A549 (cell line): ENCODE results near the gene TTC8.

Experiments used
- BHLHE40 ChIP-seq: IDR thresholded peaks from 2 replicates; pipeline ENCODE4 v1.6.1; 2012; ENCODE audit warnings: low read depth, low read length, inconsistent platforms
- CTCF ChIP-seq: fragments of >200 bp; sonication (Bioruptor Twin); formaldehyde crosslinking; IDR thresholded peaks from 3 replicates; pipeline ENCODE4 v1.5.1; 2016
- ESRRA ChIP-seq: fragments of 150-350 bp; IDR thresholded peaks from 2 replicates; pipeline ENCODE4 v1.6.1; 2014; ENCODE audit warnings: mild to moderate bottlenecking, low read length, borderline replicate concordance
- JUN ChIP-seq, 2 experiments: fragments of >200 bp; sonication (Bioruptor Twin); formaldehyde crosslinking; IDR thresholded peaks; 2 replicates in 1 of 2; 3 replicates in 1 of 2; pipeline ENCODE4 v1.6.1; 2016 to 2017
- KDM1A ChIP-seq: fragments of 200-600 bp; sonication (generic); IDR thresholded peaks from 2 replicates; pipeline ENCODE4 v1.6.1; 2016; ENCODE audit warnings: low read depth, mild to moderate bottlenecking
- MAFK ChIP-seq: fragments of 450-650 bp; IDR thresholded peaks from 2 replicates; pipeline ENCODE4 v1.6.1; 2014; ENCODE audit not compliant: partially characterized antibody
- MAX ChIP-seq: IDR thresholded peaks from 2 replicates; pipeline ENCODE4 v1.6.1; 2012
- POLR2A ChIP-seq: IDR thresholded peaks from 2 replicates; pipeline ENCODE4 v1.6.1; 2012; ENCODE audit warnings: mild to moderate bottlenecking, low read length
- REST ChIP-seq: fragments of 200-600 bp; sonication (generic); IDR thresholded peaks from 2 replicates; pipeline ENCODE4 v1.6.1; 2016; ENCODE audit warnings: antibody characterized with exemption, mild to moderate bottlenecking, moderate library complexity
- SREBF2 ChIP-seq: fragments of 450-650 bp; IDR thresholded peaks from 2 replicates; pipeline ENCODE4 v1.6.1; 2014; ENCODE audit warnings: mild to moderate bottlenecking, moderate library complexity
- USF2 ChIP-seq: fragments of 450-650 bp; IDR thresholded peaks from 2 replicates; pipeline ENCODE4 v1.6.1; 2014; ENCODE audit warnings: antibody characterized with exemption
- ZFP36 ChIP-seq: fragments of 450-650 bp; IDR thresholded peaks from 2 replicates; pipeline ENCODE4 v1.6.1; 2014; ENCODE audit warnings: borderline replicate concordance; ENCODE audit not compliant: partially characterized antibody

GRCh38 chr14:88871429-88871828 is 47.0 kb downstream of the TTC8 start:
- no peak for TF ChIP-seq MAX
- no peak for TF ChIP-seq CTCF
- no peak for TF ChIP-seq REST
- no peak for TF ChIP-seq MAFK
- no peak for TF ChIP-seq POLR2A
- no peak for TF ChIP-seq USF2
- TF ChIP-seq BHLHE40, result no peak
- no peak for TF ChIP-seq SREBF2
- no peak for TF ChIP-seq JUN (IDR thresholded peaks at IDR 0.05)
- TF ChIP-seq ESRRA, result no peak
- TF ChIP-seq ZFP36, result no peak
- TF ChIP-seq KDM1A, result no peak
